Measurements from ENCODE around the gene HPS4.

DNA sequence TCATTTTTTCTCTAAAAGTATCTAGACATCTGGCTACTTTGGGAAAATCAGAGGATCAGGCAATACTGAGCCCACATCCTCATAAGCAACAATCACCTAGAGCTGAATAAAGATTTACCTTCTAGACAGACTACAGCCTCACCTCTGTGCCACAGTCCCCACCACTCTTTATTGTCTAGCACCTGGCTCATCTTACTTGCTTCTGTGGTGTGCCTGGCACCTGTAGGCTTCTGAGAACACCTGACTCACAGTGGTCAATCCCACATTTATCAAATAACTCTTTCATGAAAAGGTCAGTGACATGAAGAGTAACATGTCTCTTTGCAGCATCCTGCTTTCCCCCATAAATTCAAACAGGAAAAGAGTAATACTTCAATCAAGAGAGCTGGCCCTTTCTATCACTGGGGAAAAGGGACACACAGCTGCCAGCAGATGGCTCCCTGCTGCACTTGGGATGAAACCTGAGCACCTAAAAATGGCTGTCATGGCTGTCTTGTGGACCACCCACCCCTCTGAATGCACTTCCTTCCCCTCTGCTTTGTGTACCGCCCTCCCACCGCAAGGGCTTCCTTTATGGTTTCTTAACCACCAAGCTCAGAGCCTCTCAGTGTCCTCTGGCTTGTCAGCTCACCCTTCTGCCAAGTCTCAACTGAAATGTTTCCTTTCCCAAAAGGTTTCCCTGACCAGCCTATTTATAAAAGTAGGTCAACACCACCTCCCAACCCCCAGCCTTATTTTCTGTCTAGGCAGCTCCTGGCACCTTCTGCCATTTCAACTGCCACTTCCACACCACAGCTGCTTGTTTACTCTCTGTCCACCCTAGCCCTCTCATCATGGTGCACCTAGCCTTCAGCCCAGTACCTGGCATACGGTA, 19.3 kb upstream of the HPS4 start:
- TF ChIP-seq CTCF (IDR thresholded peaks at IDR 0.05) (no peak), POLR2A (IDR thresholded peaks at IDR 0.05) (no peak), POLR2AphosphoS5 (IDR thresholded peaks at IDR 0.05) (no peak), EP300 (IDR thresholded peaks at IDR 0.05) (no peak)
